LHCN-M2 (cell line): ENCODE measurements around the gene ALDH4A1. TPM values are rescaled to one million over a fixed set of nuclear protein-coding genes. Genes with fewer than 3 reads are reported as not detected.
"Not testable (repeated sequence)": the region's sequence is repeated elsewhere in the genome, so short reads cannot be mapped to it uniquely, and the experiment has no call there.

Source experiments
- DNase-seq: peaks from one replicate; pipeline ENCODE4 v3.0.0-alpha.2; 2012; ENCODE audit warnings: low read depth
- total RNA-seq: library from RNA; depleted of rRNA; stranded (reverse); fragments of >200 nt; gene quantifications from 2 replicates; pipeline ENCODE4 v1.2.3, GENCODE V29; 2014

Gene ALDH4A1
- total RNA-seq, 1 experiment from 2014 or later: 12.4 TPM

GRCh38 chr1:18901147-18901951, 1.0 kb downstream of the ALDH4A1 start:
- no peak for DNase-seq

DNA sequence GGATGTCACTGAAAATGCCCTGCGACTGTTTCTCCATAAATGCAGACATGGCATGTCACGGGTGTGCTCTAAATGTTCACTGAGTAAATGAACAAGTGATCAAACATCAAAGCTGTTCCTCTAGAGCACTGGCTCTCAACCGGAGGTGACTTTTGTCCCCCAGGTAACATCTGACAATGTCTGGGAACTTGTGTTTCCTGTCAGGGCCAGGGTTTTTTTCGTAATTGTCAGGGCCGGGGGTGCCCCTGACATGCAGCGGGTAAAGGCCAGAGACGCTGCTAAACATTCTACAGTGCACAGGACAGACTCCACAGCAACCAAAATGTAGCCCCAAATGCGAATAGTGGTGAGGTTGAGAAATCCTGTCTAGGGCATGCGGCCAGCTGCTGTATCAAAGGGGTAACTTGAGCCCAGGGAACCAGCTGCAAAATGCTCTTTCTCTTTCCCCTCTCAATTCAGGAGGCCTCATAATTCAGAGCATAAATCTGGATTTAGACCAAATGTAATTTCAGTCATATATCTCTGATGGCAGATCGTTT, 2.0 kb downstream of the ALDH4A1 start:
- DNase-seq: peak; percentile 48

GRCh38 chr1:18899363-18900049, 2.8 kb downstream of the ALDH4A1 start:
- no peak for DNase-seq

DNA sequence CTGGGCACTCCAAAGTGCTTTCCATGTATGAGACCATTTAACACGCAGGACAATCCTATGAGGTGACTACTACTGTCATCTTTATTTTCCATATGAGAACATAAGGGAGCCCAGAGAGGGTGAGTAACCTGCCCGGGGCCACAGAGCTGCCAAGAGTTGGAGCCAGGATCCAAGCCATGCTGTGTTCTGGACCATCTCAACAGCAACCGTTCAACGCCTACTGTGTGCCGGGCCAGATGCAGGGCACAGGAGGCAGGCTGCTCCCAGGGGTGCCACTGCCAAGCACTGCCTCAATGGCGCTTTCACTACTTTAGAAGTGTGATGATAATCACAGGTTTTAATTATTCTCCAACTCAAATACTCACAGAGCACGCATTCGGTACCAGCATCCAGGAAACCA, 3.8 kb downstream of the ALDH4A1 start:
- no peak for DNase-seq

- no peak for DNase-seq
Observed at GRCh38 chr1:18895317-18895716, 7.0 kb downstream of the ALDH4A1 start.

- DNase-seq: no peak
Observed at GRCh38 chr1:18893120-18893519, 9.2 kb downstream of the ALDH4A1 start.

DNA sequence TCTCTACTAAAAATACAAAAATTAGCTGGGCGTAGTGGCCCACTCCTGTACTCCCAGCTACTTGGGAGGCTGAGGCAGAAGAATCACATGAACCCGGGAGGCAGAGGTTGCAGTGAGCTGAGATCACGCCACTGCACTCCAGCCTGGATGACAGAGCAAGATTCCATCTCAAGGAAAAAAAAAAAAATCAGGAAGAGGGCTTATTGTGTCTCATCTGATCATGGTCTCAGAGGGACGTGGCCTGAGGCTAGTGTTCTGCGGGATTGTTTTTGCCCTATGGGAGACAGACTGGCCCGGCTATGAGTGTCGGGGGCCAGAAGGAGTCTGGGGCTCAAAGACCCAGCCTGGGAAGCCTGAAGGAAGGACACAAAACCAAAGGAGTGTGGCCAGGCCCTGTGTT, 10.5 kb downstream of the ALDH4A1 start:
- not testable (repeated sequence) for DNase-seq

- DNase-seq: no peak
Observed at GRCh38 chr1:18891426-18891780, 11.0 kb downstream of the ALDH4A1 start.

DNA sequence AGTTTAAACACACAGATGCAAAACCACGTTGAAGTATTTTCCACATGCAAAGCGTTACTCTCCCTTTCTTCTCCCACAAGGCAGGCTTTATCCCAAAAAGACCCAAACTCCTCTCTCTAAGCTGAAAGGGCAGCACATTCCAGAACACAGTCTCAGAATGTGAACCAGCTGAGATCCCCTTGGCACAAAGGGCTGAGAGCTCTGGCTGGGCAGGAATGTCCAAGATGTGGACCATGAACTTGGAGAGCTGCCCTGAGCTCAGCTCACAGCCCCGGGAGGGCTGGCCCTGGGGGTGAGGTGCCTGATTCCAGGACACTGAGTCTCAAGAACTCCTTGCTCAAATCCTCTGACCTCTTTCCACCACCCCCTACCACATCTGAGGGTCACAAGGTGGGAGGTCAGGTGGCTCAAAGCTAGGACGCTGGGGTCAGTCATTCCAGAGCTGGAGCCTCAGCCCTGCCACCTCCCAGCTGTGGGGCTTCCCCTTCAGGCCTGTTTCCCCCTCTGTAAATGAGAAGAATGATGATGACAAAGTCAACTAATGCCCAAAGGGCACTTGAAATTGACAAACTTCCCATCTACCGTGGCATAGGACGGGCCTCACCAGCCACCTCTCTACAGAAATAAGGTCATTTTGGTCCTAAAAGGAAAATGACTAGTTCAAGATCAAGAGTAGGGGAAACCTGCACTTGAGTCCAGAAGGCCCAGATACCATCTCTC, 11.5 kb downstream of the ALDH4A1 start:
- DNase-seq: no peak

- peak; percentile 61 for DNase-seq
Observed at GRCh38 chr1:18886003-18886335, 16.4 kb downstream of the ALDH4A1 start.

DNA sequence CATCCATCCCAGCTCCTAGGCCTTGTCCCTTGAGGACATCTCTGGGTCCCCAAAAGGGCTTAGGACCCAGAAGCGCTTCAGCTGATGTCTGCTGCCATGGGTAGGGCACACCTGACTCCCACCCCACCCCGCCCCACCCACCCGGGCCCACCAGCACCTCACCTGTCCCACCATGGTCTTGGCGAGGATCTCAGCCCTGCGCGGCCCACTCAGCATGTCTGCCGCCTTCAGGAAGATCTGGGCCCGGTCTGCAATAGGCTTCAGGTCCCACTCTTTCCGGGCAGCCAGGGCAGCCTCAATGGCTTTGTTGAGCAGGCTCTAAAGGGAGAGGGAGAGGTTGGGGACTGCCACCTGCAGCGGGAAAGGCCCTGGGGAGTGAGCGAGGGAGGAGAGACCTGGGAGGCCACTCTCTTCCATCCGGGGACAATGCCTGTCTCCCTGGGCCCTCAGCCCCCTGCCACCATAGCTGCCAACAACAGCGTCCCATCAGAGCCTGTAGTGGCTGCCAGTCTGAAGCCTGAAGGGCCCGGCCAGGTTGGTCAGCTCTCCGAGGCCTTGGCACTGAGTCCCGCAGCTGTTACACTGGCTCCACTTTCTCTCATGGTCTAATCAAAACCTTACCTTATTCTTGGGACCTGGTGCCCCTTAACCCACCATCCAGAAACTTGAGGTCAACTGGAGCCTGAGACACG, 16.9 kb downstream of the ALDH4A1 start:
- no peak for DNase-seq

- no peak for DNase-seq
Observed at GRCh38 chr1:18884727-18885126, 17.6 kb downstream of the ALDH4A1 start.

DNA sequence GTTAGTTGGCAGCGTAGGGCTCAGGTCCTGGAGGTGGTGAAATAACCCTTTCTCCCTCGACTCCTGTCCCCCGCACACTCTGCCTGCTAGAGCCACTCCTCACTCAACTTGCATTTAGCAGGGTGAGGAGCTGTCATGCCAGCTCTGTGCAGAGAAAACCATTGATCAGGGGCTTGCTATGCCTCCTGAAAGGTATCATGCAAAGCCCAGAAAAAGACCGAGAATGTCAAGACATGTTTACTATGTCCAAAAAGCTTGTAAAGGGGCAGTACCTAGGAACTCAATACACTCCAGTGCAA, 18.0 kb downstream of the ALDH4A1 start:
- DNase-seq: no peak

DNA sequence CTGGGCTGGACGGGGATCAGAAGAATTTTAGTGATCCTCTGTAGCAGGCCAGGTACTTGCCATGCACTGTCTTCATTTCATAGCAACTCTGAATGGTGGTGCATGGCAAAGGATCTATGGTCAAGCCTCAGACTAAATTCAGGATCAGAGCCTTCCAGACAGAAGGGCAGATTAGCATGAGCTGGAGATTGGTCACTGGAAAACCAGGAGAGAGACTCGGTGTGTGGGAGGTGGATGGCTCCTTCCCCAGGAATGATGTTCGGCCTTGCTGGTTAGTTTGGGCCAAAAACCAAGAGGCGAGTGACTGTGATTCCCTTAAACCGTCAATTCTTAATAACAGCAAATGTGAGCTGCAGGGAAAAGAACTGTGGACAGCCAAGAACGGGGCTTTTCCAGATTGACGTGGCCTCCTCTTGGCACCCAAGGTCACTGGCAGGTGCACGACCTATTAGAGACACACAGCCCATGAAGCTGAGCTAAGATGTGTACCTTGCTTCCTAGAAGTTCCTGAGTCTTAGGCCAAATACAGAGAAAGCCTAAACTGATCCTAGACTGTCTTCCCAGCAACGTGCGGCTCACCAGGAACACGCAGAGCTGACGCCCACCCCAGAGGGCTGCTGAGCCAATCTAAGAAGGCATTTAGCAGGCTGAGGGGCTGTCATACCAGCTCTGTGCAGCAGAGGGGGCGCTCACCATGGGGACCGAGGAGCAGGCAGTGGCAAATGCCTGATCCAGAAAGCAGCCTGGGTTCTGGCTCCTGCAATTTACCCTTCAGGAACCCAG, 18.5 kb downstream of the ALDH4A1 start:
- DNase-seq: peak; percentile 48

- DNase-seq: no peak
Observed at GRCh38 chr1:18883079-18883478, 19.3 kb downstream of the ALDH4A1 start.

DNA sequence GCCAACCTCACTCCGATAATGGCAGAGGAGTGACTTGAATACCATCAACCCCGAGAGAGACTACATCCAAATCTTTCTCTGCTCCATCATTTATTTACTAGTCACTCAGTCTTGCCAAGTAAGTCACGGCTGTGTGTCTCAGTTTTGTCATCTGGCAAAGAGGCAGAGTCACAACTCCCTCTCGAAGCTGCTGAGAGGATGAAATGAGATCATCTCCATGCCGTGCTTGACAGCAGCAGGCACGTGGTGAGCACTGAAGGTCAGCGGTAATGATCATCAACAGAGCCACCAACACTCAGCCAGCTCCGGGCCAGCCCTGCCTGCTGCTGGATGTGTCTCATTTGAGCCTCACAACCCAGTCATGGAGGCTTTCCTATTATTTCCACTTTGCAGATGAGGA, 19.9 kb downstream of the ALDH4A1 start:
- DNase-seq: no peak

GRCh38 chr1:18881642-18882431, 20.5 kb downstream of the ALDH4A1 start:
- no peak for DNase-seq

DNA sequence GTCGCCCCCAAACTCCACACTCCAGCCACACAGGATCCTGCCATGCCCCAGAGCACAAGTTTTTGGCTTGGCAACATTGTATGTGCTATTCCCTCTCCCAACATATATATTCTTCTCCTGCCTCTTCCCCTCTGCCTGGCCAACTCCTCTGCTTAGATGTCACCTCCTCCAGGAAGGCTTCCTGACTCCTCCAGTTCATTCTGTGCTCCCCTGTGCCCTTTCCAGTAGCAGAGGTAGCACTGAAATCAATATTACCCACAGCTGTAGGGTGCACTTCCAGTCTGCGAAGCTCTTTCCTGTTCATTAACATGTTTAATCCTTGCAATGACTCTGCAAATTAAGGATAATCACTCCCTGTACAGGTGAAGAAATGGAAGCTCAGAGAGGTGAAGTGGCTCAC, 21.2 kb downstream of the ALDH4A1 start:
- DNase-seq: no peak

- no peak for DNase-seq
Observed at GRCh38 chr1:18880585-18880984, 21.8 kb downstream of the ALDH4A1 start.

DNA sequence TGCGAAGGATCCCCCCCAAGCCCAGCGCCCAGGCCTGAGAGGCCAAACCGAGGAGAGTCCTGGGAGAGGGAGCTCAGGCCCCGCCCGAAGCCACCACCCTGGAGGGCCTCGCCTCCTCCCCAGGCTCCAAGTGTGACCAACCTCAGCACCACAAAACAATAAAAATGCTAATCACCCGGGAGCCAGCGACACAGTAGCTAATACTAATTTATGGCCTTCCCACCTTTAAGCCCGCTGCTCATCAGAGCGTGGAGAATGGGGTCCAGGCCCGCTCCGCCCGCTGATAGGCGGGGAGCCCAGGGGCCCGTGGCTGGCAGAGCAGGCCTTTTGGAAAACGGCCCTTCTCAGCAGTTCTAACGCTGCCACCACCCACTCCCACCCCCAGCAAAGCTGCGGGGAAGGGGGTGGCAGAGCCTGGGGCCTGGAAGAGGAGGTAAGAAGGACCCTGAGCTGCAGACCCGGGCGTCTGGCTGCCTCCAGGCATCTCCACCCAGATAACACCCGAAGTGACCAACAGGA, 22.5 kb downstream of the ALDH4A1 start:
- no peak for DNase-seq
